Mesendoderm (in vitro differentiated cells): ENCODE results near the gene KCNAB1.
A peak's percentile ranks its signal among the peaks of the same experiment; 100 is the strongest.

Source experiments
- DNase-seq: peaks from one replicate; pipeline ENCODE4 v3.0.0; 2013
- H2AK5ac ChIP-seq: 2 replicates; pipeline ENCODE4 v1.6.1; 2013; ENCODE audit warnings: low read length, inconsistent platforms
- H2BK120ac ChIP-seq: 2 replicates; pipeline ENCODE4 v1.6.1; 2013; ENCODE audit warnings: low read depth, mild to moderate bottlenecking, low read length, moderate library complexity, mixed read lengths
- H2BK15ac ChIP-seq: replicated peaks from 2 replicates; pipeline ENCODE4 v1.6.1; 2013; ENCODE audit warnings: low read depth, mild to moderate bottlenecking, moderate library complexity
- H2BK5ac ChIP-seq: 2 replicates; pipeline ENCODE4 v1.6.1; 2013; ENCODE audit warnings: low read length, inconsistent platforms
- H3K18ac ChIP-seq: 2 replicates; pipeline ENCODE4 v1.6.1; 2013; ENCODE audit warnings: mild to moderate bottlenecking, low read length, mixed read lengths
- H3K23ac ChIP-seq: one replicate; pipeline ENCODE4 v1.6.1; 2013; ENCODE audit warnings: low read length
- H3K27ac ChIP-seq: 2 replicates; pipeline ENCODE4 v1.5.1; 2013; ENCODE audit warnings: low read depth, mild to moderate bottlenecking, inconsistent platforms, low read length, moderate library complexity
- H3K27me3 ChIP-seq: 2 replicates; pipeline ENCODE4 v1.6.1; 2013; ENCODE audit warnings: low read length, control low read depth, mild to moderate bottlenecking, inconsistent platforms; ENCODE audit not compliant: insufficient read depth, poor library complexity
- H3K36me3 ChIP-seq: 2 replicates; pipeline ENCODE4 v1.6.1; 2013; ENCODE audit warnings: low read length, inconsistent platforms; ENCODE audit not compliant: control insufficient read depth, insufficient read depth
- H3K4ac ChIP-seq: one replicate; pipeline ENCODE4 v1.6.1; 2013; ENCODE audit warnings: low read depth, mild to moderate bottlenecking, low read length, moderate library complexity
- H3K4me1 ChIP-seq: 2 replicates; pipeline ENCODE4 v1.6.1; 2013; ENCODE audit warnings: low read depth, low read length, inconsistent platforms; ENCODE audit not compliant: control insufficient read depth
- H3K4me2 ChIP-seq: 2 replicates; pipeline ENCODE4 v1.6.1; 2013; ENCODE audit warnings: low read length
- H3K4me3 ChIP-seq: 2 replicates; pipeline ENCODE4 v1.5.1; 2013; ENCODE audit warnings: mild to moderate bottlenecking, low read length
- H3K56ac ChIP-seq: one replicate; pipeline ENCODE4 v1.6.1; 2013; ENCODE audit warnings: low read length
- H3K79me1 ChIP-seq: 2 replicates; pipeline ENCODE4 v1.6.1; 2013; ENCODE audit warnings: low read length, inconsistent platforms
- H3K79me2 ChIP-seq: 2 replicates; pipeline ENCODE4 v1.6.1; 2013; ENCODE audit warnings: mild to moderate bottlenecking, low read length; ENCODE audit not compliant: control insufficient read depth, insufficient read depth
- H3K9ac ChIP-seq: 2 replicates; pipeline ENCODE4 v1.6.1; 2013; ENCODE audit warnings: low read length, inconsistent platforms
- H4K5ac ChIP-seq: one replicate; pipeline ENCODE4 v1.6.1; 2013; ENCODE audit warnings: low read length
- H4K8ac ChIP-seq: one replicate; pipeline ENCODE4 v1.6.1; 2013; ENCODE audit warnings: low read depth, mild to moderate bottlenecking, control low read depth, low read length, moderate library complexity
- WGBS: extraction: QIAGEN DNeasy Blood & Tissue Kit; methylation state at CpG from one replicate; pipeline ENCODE4 v1.1.7; 2013; ENCODE audit warnings: low lambda C conversion rate, missing lambda C conversion rate; ENCODE audit not compliant: insufficient coverage; ENCODE audit errors: extremely low coverage; 5-methylcytosine and 5-hydroxymethylcytosine counted together

The KCNAB1 gene

DNA sequence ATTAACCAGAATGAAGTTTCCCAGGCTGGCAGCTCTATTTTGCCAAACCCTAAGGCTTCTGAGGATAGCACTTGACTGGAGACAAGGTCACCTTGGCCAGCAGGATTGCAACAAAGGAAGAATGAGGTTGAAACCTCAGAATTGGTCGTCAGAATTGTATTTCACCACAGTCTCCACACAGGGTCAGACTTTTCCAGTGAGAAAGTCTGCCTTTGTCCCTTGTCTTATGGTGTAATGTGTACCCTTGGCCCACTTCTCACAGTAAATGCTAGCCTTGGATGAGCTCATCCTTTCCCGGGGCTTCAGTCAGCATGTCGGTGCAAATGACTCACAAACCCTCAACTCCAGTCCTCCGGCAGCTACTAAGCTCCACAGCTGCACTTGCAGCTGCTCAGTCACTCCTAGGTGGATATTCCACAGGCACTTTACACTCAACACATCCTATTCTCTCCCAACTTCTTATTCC, 414.8 kb downstream of the KCNAB1 start:
- peaks cover 2% of the 10 kb centered on the region for H3K36me3 ChIP-seq
- H3K4me2 ChIP-seq, result no peak overlapping the region
- no peak overlapping the region for H3K9ac ChIP-seq
- H2BK5ac ChIP-seq, result no peak overlapping the region
- H3K4me1 ChIP-seq, result no peaks in the 10 kb centered on the region
- H3K18ac ChIP-seq, result no peak overlapping the region
- H3K4ac ChIP-seq, result no peak overlapping the region
- no peak overlapping the region for H3K23ac ChIP-seq
- WGBS, result no CpG with 5 or more reads among the region's 4 CpGs
- H3K27ac ChIP-seq, result no peak overlapping the region
- no peak overlapping the region for H3K56ac ChIP-seq
- H3K79me2 ChIP-seq, result no peaks in the 10 kb centered on the region
- H4K8ac ChIP-seq, result no peak overlapping the region
- no peak overlapping the region for H4K5ac ChIP-seq
- no peak overlapping the region for H2AK5ac ChIP-seq
- no peak overlapping the region for H2BK120ac ChIP-seq
- H3K4me3 ChIP-seq, result no peak overlapping the region
- H2BK15ac ChIP-seq, result no peak overlapping the region
- peak; percentile 94 for DNase-seq
- no peaks in the 10 kb centered on the region for H3K79me1 ChIP-seq
- H3K27me3 ChIP-seq, result no peaks in the 10 kb centered on the region

DNA sequence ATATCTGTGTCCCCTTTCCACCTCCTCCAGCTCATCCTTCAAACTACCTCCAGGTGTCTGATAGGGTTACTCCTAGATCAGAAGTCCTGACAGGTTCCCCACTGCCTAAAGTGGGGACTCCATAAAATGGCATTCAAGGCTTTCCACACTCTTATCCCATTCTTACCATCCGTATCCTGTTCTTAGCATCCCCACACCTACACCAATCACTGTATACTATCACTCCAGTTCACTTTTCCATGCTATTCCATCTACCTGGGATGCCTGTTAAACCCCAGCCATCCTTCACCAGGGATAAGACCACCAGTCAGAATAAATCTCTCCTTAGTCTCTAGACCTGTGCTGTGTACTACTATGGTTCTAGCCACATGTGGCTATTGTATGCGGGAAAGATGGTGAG, 415.4 kb downstream of the KCNAB1 start:
- H2BK15ac ChIP-seq, result no peak overlapping the region
- H3K36me3 ChIP-seq, result peaks cover 2% of the 10 kb centered on the region
- no peak overlapping the region for H2BK120ac ChIP-seq
- H4K8ac ChIP-seq, result peak overlapping the region; percentile 40
- no peak overlapping the region for H2BK5ac ChIP-seq
- no peak for DNase-seq
- H2AK5ac ChIP-seq, result no peak overlapping the region
- H3K56ac ChIP-seq, result no peak overlapping the region
- no peak overlapping the region for H3K4ac ChIP-seq
- no peak overlapping the region for H3K9ac ChIP-seq
- H3K4me3 ChIP-seq, result no peak overlapping the region
- H3K79me2 ChIP-seq, result no peaks in the 10 kb centered on the region
- no peaks in the 10 kb centered on the region for H3K4me1 ChIP-seq
- H3K4me2 ChIP-seq, result no peak overlapping the region
- no peak overlapping the region for H3K27ac ChIP-seq
- no peak overlapping the region for H3K23ac ChIP-seq
- H4K5ac ChIP-seq, result no peak overlapping the region
- no peaks in the 10 kb centered on the region for H3K79me1 ChIP-seq
- H3K27me3 ChIP-seq, result no peaks in the 10 kb centered on the region
- no peak overlapping the region for H3K18ac ChIP-seq
- no CpG with 5 or more reads among the region's 2 CpGs for WGBS

DNA sequence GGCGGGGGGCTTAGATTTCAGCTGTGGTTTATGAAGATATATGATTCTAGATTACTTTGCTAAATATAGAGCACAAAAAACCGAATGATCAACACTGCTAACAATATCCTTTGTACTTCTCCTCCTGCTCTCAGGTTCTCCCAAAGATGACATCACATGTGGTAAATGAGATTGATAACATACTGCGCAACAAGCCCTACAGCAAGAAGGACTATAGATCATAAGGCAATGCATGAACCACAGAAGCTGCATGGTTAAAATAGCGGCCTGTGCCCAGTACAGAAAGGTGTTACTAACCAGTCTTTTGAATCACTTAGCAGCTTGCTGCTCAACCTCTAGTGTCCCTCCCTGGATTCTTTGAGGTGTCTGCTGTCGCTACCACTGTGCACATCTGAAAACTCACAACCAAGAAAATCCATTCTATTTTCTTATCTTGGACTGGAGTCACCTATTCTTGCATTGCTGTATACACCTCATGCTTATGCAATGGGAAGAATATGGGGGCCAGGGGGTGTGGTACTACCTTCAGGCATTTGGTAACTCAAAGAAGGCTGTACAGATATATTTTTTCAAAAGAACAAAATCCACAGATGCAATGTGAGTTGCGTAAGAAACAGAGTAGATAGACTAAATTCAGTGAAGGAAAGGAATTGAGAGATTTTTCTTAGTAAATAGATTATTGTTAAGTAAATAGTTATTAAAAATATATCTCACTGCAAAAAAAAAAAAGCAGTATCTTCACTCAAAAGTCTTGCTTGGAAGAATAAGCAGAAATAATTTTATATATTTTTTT, 416.3 kb downstream of the KCNAB1 start:
- H3K4ac ChIP-seq, result no peak overlapping the region
- no peak overlapping the region for H3K4me3 ChIP-seq
- H3K27ac ChIP-seq, result no peak overlapping the region

DNA sequence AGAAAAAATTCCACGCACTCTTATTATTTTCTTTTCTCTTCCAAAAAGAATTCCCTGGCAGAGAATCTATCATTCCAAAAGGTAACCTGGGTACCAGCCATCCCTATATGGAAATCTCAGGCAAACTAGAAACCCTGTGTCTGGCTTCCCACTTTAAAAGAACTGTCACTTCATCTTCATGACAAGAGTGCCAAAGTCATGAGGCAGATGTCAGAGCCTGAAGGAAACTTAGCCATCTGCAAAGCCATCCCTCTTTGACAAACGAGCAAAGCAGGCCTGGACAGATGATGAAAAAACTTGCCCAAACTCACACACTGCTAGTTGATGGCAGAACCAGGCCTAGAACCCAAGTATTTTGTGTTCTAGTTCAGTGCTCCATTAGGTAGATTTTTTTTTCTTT, 418.7 kb downstream of the KCNAB1 start:
- Histone ChIP-seq H2BK15ac (no peak overlapping the region), H3K56ac (no peak overlapping the region), H2AK5ac (no peak overlapping the region), H3K36me3 (peaks cover 2% of the 10 kb centered on the region), H3K9ac (no peak overlapping the region), H3K23ac (no peak overlapping the region), H3K4me1 (no peaks in the 10 kb centered on the region), H3K18ac (no peak overlapping the region), H2BK5ac (no peak overlapping the region), H4K8ac (no peak overlapping the region), H3K4me3 (no peak overlapping the region), H3K4ac (no peak overlapping the region), H3K79me1 (no peaks in the 10 kb centered on the region), H3K27me3 (no peaks in the 10 kb centered on the region), H2BK120ac (no peak overlapping the region), H3K4me2 (no peak overlapping the region), H3K27ac (no peak overlapping the region), H4K5ac (no peak overlapping the region), H3K79me2 (no peaks in the 10 kb centered on the region)
- no peak for DNase-seq
- no CpG with 5 or more reads among the region's 2 CpGs for WGBS

More for the DNA sequence above, 416.3 kb downstream of the KCNAB1 start:
- peaks cover 2% of the 10 kb centered on the region for H3K36me3 ChIP-seq
- no peak overlapping the region for H4K5ac ChIP-seq
- H3K4me2 ChIP-seq, result no peak overlapping the region
- H3K23ac ChIP-seq, result no peak overlapping the region
- no peak for DNase-seq
- no peak overlapping the region for H2BK5ac ChIP-seq
- H4K8ac ChIP-seq, result no peak overlapping the region
- no peaks in the 10 kb centered on the region for H3K79me1 ChIP-seq
- H3K27me3 ChIP-seq, result no peaks in the 10 kb centered on the region
- no peak overlapping the region for H3K56ac ChIP-seq
- H2BK15ac ChIP-seq, result no peak overlapping the region
- no peak overlapping the region for H3K18ac ChIP-seq
- H3K9ac ChIP-seq, result no peak overlapping the region
- no CpG with 5 or more reads among the region's 6 CpGs for WGBS
- no peak overlapping the region for H2AK5ac ChIP-seq
- H3K4me1 ChIP-seq, result no peaks in the 10 kb centered on the region
- H2BK120ac ChIP-seq, result no peak overlapping the region
- no peaks in the 10 kb centered on the region for H3K79me2 ChIP-seq

DNA sequence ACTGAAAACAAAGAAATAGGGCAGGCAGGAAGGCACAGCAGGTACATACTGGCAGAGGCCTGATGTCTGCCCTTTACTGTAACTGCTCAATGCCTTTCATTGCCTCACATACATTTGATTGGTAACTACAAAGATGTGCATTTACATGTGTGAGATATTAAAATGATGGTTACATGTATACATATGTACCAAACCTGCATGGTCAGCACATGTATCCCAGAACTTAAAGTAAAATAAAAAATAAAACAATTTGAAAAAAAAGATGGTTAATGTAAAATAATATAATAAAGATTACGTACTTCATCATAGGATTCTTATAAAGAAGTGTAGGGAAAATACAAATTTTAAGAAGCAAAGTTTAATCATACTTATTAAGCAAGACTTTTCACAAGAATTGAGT, 419.4 kb downstream of the KCNAB1 start:
- no peak overlapping the region for H2BK120ac ChIP-seq
- H3K36me3 ChIP-seq, result peaks cover 2% of the 10 kb centered on the region
- no peak overlapping the region for H3K4me3 ChIP-seq
- H2AK5ac ChIP-seq, result no peak overlapping the region
- no peak overlapping the region for H3K56ac ChIP-seq
- no peaks in the 10 kb centered on the region for H3K4me1 ChIP-seq
- H3K79me1 ChIP-seq, result no peaks in the 10 kb centered on the region
- no peak overlapping the region for H4K8ac ChIP-seq
- no peak overlapping the region for H3K27ac ChIP-seq
- H2BK5ac ChIP-seq, result no peak overlapping the region
- H3K18ac ChIP-seq, result no peak overlapping the region
- H3K27me3 ChIP-seq, result no peaks in the 10 kb centered on the region
- 100% methylated on average over 1 of the region's 1 CpG for WGBS
- H3K79me2 ChIP-seq, result no peaks in the 10 kb centered on the region
- no peak overlapping the region for H2BK15ac ChIP-seq
- DNase-seq, result no peak
- H3K4me2 ChIP-seq, result no peak overlapping the region
- H4K5ac ChIP-seq, result no peak overlapping the region
- no peak overlapping the region for H3K4ac ChIP-seq
- no peak overlapping the region for H3K23ac ChIP-seq
- no peak overlapping the region for H3K9ac ChIP-seq
